GM19397 (cell line): ENCODE results near the gene LDHAL6B.

Experiments
- ATAC-seq: cut with Tn5 transposase; IDR thresholded peaks from one replicate; pipeline ENCODE4 v1.9.1; 2021; ENCODE audit warnings: mild to moderate bottlenecking, moderate library complexity; ENCODE audit not compliant: unreplicated experiment

Gene LDHAL6B

GRCh38 chr15:59176653-59177316 is 29.9 kb upstream of the LDHAL6B start:
- no peak for ATAC-seq

DNA sequence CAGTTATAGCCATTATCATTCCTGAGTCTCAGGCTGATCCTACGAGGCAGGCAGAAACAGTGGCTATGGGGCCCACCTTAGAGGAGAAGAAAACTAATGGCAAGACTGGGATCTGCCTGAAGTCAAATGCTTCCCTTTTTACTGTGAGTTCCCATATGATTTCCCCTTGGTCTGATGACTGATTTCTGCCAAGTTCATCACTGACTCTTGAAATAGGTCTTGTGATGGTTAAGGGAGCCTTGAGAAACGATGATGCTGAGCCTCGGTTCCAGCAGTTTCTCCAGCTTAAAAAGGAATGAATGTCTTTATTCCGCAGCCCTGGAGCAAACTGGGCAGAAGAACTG is 29.4 kb upstream of the LDHAL6B start:
- ATAC-seq = no peak

DNA sequence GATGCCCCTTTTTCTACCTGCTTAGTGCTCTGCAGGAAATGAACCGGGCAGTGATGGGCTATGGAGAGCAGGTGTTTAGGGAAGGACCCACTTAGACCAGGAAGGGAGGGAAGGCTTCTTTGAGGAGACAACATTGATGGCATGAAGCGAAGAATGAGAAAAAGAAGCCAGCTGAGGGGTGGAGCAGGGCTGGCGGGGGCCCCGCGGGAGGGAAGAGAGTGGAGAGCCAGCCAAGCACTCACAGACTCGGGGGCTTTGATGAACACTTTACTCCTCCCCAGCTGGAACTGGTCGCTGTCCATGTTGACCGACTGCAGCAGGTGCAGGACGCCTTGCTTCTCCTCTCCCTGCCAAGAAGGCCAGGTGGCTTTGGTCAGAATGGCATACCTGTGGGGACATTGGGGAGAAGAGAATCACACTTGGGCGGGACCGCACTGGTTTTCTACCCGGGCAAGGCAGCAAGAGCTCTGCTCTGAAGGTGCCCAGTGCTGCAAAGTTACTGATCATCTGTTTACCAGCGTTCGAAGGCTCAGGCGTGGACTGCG is 28.4 kb upstream of the LDHAL6B start:
- no peak for ATAC-seq

- no peak for ATAC-seq
Observed at GRCh38 chr15:59179717-59180116, 26.9 kb upstream of the LDHAL6B start.

GRCh38 chr15:59180945-59181600 is 25.6 kb upstream of the LDHAL6B start:
- ATAC-seq = no peak

- no peak for ATAC-seq
Observed at GRCh38 chr15:59185725-59186124, 20.9 kb upstream of the LDHAL6B start.

- no peak for ATAC-seq
Observed at GRCh38 chr15:59186501-59186900, 20.1 kb upstream of the LDHAL6B start.

DNA sequence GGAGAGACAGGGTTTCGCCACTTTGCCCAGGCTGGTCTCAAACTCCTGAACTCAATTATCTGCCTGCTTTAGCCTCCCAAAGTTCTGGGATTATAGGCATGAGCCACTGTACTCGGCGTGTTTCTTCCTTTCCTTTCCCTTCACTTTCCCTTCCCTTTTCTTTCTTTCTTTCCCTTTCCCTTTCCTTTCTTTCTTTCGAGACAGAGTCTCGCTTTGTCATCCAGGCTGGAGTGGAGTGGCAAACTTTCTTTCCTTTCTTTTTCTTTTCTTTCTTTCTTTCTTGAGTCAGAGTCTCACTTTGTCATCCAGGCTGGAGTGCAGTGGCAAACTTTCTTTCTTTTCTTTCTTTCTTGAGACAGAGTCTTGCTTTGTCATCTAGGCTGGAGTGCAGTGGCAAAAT is 17.4 kb upstream of the LDHAL6B start:
- no peak for ATAC-seq

DNA sequence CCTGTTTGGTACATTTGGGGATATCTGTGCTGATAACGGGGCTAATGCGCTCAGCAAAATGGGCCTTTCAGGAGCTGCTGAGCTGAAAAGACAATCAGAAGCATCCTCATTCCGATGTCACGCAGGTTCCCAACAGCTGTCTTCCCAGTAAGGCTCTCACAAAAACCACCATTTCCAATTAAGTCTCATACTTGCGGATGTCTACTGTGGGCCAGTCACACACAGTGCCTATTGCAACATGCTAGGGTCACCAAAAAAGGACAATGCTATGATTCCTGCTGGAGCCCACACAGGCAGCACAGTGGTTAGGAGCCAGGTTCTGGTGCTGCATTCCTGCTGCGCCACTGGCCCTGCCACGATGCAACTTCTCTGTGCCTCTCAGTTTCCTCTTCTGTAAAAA is 16.4 kb upstream of the LDHAL6B start:
- no peak for ATAC-seq

GRCh38 chr15:59191855-59192237 is 14.8 kb upstream of the LDHAL6B start:
- no peak for ATAC-seq

DNA sequence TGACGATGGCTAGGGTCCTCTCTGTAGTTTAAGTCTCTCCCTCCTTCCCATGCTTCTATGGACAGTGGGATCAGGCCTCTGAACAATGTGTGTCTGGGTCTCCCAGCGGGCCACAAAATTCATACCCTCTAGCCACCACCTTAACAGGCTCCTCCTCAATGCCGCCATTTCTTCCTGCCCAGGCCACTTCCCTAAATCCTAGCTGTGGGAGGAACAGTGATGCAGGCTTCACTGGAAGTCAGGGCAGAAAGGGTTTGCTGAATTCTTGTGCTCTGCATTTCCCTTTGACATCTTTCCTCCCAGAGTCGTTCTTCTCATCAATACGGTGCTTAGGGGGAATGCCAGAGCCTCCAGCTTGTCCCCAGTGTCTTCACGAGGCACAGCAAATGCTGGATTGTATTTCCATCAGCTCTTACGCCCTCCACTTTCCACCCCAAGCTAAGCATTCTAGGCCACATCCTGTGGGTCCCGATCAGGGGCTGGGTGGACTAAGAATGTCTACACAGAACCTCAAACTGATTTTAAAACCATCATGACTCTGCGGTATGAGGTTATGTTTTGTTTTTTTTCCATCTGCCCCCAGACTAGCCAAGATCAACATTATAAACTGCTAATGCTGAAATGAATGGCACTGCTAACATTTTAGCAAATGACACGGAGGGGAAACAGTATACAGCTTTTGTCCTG is 11.9 kb upstream of the LDHAL6B start:
- ATAC-seq = no peak

GRCh38 chr15:59196416-59196815 is 10.2 kb upstream of the LDHAL6B start:
- ATAC-seq = no peak

DNA sequence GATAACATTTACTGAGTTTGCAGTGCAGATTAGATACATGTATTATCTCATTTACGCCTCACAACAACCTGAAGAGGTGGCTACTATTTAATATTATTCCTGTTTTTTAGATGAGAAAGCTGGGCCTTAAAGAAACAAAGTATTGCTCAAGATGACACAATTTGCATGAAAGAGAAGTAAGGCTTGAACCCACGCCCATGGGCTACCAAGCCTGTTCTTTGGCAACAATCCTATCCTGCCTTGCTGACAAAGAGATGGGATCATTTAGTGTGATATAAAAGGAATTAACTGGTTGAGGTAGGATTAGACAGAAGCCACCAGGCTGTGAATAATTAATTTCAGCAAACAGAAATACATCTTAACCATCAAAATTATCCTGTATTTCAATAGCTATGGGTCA is 9.2 kb upstream of the LDHAL6B start:
- ATAC-seq = no peak

DNA sequence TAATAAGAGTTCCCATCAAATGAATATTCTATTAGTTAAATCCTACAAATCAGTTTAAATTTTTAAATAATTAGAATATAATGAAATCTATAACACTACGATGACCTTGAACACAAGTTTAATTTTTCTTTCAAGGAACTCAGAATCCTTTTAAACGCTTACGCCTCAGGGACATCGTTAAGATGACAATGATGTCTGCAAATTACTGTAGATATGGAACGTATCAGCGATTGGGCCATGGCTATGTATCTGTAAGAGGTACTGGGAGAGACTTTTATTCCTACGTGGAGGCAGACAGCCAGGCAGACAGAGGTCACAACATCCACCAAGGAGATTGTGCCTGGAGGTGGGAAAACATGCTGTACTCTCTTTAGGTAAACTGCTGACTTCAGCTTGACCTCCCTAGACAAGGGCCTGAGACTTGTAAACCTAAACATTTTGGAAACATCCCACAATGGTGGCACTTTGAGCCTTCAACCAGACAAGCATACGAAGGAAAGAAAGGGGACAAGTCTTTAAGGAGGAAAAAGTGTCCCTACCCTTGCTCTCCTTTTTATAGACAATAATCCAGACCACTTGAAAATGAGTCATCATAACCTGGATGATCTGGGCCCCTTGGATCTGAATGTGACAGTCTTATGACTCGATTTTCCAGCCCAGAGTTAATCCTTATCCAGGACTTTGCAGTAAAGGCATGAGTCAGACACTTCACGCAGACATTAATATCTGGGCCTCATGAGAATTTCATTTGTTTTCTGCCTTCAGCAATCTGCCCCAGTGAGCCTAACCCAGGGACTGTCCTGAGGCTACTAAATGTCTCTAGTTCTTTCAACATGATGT is 6.8 kb upstream of the LDHAL6B start:
- ATAC-seq = no peak

DNA sequence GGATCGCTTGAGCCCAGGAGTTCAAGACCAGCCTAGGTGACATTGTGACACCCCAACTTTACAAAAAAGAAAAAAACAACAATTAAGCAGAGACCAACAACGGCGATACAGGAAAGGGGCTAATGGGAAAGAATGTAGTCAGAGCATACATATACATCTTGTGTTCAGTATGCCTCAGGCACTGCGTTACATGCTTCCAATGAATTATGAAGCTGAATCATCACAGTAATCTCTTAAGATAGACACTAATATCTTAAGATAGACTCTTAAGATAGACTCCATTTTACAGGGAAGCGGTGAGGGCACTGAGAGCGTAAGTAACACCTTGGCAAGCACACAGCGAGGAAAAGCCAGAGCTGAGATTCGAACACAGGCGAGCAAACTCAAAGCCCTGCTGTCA is 6.1 kb upstream of the LDHAL6B start:
- no peak for ATAC-seq

DNA sequence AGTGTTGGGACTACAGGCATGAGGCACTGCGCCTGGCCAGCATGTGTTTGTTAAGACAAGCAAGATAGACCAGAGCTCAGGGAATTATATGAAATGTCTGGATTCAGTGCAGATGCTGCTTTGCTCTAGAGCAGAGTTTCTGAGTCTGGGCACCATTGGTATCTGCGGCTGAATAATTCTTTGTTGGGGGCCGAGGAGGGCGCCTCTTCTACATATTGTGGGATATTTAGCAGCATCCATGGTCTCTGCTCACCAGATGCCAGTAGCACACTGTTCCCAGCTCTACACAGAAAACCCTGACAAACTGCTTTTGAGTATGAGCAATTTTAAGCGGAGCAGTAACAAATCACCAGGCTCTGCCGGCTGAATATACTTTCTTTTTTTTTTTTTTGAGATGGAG is 3.6 kb upstream of the LDHAL6B start:
- no peak for ATAC-seq

GRCh38 chr15:59203657-59204056 is 3.0 kb upstream of the LDHAL6B start:
- no peak for ATAC-seq

GRCh38 chr15:59205839-59206622 is 612 bp upstream of the LDHAL6B start:
- no peak for ATAC-seq

DNA sequence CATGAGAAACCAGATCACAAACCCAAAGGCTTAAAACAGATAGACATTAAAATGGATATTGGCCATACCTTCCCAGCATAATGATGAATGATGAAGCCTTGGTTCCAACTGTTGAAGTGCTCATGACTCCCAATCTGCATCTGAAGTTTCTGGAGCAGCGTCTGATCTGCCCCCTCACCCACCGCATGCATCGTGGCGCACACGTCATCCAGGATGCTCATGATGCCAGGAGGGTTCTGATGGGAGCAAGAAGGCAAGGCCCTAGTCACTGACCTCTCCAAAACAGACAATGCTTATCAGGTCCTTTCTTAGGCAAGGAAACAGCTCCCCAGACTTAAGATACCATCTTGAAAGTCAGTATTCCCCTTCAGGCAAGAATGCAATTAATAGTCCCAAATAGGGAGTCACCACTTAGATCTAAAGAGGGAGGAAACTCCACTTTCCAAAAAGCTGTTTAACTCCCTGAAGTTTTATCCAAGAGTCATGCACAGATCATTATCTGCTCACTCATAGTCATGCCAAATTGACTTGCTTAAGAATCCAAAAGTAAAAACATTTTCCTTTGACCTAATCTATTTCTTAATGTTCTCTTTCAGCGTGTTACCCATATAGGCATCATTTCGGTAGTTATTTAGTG is 2.1 kb downstream of the LDHAL6B start:
- ATAC-seq = no peak

GRCh38 chr15:59210186-59210585 is 3.5 kb downstream of the LDHAL6B start:
- no peak for ATAC-seq
